GM19240 (cell line): ENCODE measurements around the gene MEA1.
"Not testable (repeated sequence)": the region's sequence is repeated elsewhere in the genome, so short reads cannot be mapped to it uniquely, and the experiment has no call there.

Source experiments
- DNase-seq: peaks from one replicate; pipeline ENCODE4 v3.0.0; 2011; ENCODE audit warnings: low spot score; ENCODE audit not compliant: insufficient read length

The MEA1 gene

GRCh38 chr6:43012364-43012763 lies 1.4 kb downstream of the MEA1 start:
- no peak for DNase-seq

- DNase-seq = no peak
These were observed 2.5 kb downstream of the MEA1 start for GRCh38 chr6:43011207-43011606.

- DNase-seq = no peak
These were observed 4.6 kb downstream of the MEA1 start for GRCh38 chr6:43009124-43009523.

GRCh38 chr6:43007126-43007525 lies 6.6 kb downstream of the MEA1 start:
- no peak for DNase-seq

- DNase-seq = no peak
These were observed 7.5 kb downstream of the MEA1 start for GRCh38 chr6:43006251-43006650.

- no peak for DNase-seq
These were observed 7.9 kb downstream of the MEA1 start for GRCh38 chr6:43005844-43006243.

GRCh38 chr6:43001843-43002242 lies 11.9 kb downstream of the MEA1 start:
- DNase-seq = no peak

- DNase-seq = not testable (repeated sequence)
These were observed 15.5 kb downstream of the MEA1 start for GRCh38 chr6:42998205-42998604.

GRCh38 chr6:42996513-42996912 lies 17.2 kb downstream of the MEA1 start:
- no peak for DNase-seq

GRCh38 chr6:42993445-42993844 lies 20.3 kb downstream of the MEA1 start:
- DNase-seq = no peak

GRCh38 chr6:42989923-42990322 lies 23.8 kb downstream of the MEA1 start:
- DNase-seq = no peak

GRCh38 chr6:42988486-42989020 lies 25.2 kb downstream of the MEA1 start:
- DNase-seq = no peak

GRCh38 chr6:42987533-42988451 lies 26.0 kb downstream of the MEA1 start:
- no peak for DNase-seq

GRCh38 chr6:42984924-42985475 lies 28.7 kb downstream of the MEA1 start:
- no peak for DNase-seq

GRCh38 chr6:42984001-42984923 lies 29.5 kb downstream of the MEA1 start, which contains the start of gene PPP2R5D:
TSS of gene PPP2R5D (plus strand) at chr6:42984570. CDS start at chr6:42984678, 108 bp downstream.
- peak; percentile 89 for DNase-seq

- no peak for DNase-seq
These were observed 31.9 kb downstream of the MEA1 start for GRCh38 chr6:42981836-42982235.

- no peak for DNase-seq
These were observed 34.1 kb downstream of the MEA1 start for GRCh38 chr6:42979523-42980177.

GRCh38 chr6:42978839-42979522 lies 34.8 kb downstream of the MEA1 start, which contains the start of gene PEX6:
TSS of gene PEX6 (minus strand) at chr6:42979181. CDS start at chr6:42979150, 31 bp downstream.
- peak; percentile 94 for DNase-seq

- no peak for DNase-seq
These were observed 35.3 kb downstream of the MEA1 start for GRCh38 chr6:42978487-42978838.

- DNase-seq = no peak
These were observed 38.7 kb downstream of the MEA1 start for GRCh38 chr6:42974919-42975505.
